DND-41 (cell line): ENCODE data around the gene GPR15LG.
"Not testable (repeated sequence)": the region's sequence is repeated elsewhere in the genome, so short reads cannot be mapped to it uniquely, and the experiment has no call there.

Experiments
- ATAC-seq: fragments of 200-7000 bp; cut with Tn5 transposase; 3 replicates; pipeline ENCODE4 v1.9.1; 2021; ENCODE audit warnings: low read depth; ENCODE audit not compliant: insufficient read depth
- DNase-seq: peaks from one replicate; pipeline ENCODE4 v3.0.0-alpha.2; 2020
- H2AFZ ChIP-seq: 2 replicates; pipeline ENCODE4 v1.6.0; 2012; ENCODE audit warnings: low read depth, low read length
- H3K27ac ChIP-seq: 2 replicates; pipeline ENCODE4 v1.5.1; 2012; ENCODE audit warnings: low read length, inconsistent platforms
- H3K27me3 ChIP-seq: fragments of 200-600 bp; sonication (generic); 2 replicates; pipeline ENCODE4 v1.6.0; 2012; ENCODE audit warnings: low read length, mild to moderate bottlenecking, inconsistent platforms; ENCODE audit not compliant: insufficient read depth, poor library complexity
- H3K36me3 ChIP-seq: 2 replicates; pipeline ENCODE4 v1.5.1; 2012; ENCODE audit warnings: low read length, inconsistent platforms; ENCODE audit not compliant: insufficient read depth
- H3K4me1 ChIP-seq: 2 replicates; pipeline ENCODE4 v1.5.1; 2012; ENCODE audit warnings: mild to moderate bottlenecking, low read length; ENCODE audit not compliant: insufficient read depth
- H3K4me2 ChIP-seq: 2 replicates; pipeline ENCODE4 v1.6.0; 2012; ENCODE audit warnings: mild to moderate bottlenecking, moderate library complexity, low read length, inconsistent platforms; ENCODE audit not compliant: insufficient read depth
- H3K4me3 ChIP-seq, 2 experiments: fragments of 200-600 bp in 1 of 2; shearing (Covaris generic) in 1 of 2; 2 replicates each; pipeline ENCODE4 v1.5.1; 2012 to 2016; ENCODE audit warnings: inconsistent platforms in 2 of 2, low read length in 2 of 2, mild to moderate bottlenecking in 2 of 2, low read depth in 1 of 2, moderate library complexity in 1 of 2
- H3K79me2 ChIP-seq: 2 replicates; pipeline ENCODE4 v1.6.0; 2012; ENCODE audit warnings: low read length, inconsistent platforms; ENCODE audit not compliant: insufficient read depth
- H3K9ac ChIP-seq: 2 replicates; pipeline ENCODE4 v1.6.0; 2012; ENCODE audit warnings: low read depth, mild to moderate bottlenecking, inconsistent platforms, low read length, moderate library complexity
- H3K9me3 ChIP-seq: 2 replicates; pipeline ENCODE4 v1.5.1; 2012; ENCODE audit warnings: low read length, moderate library complexity, mild to moderate bottlenecking, inconsistent platforms; ENCODE audit not compliant: insufficient read depth, severe bottlenecking
- H4K20me1 ChIP-seq: 2 replicates; pipeline ENCODE4 v1.6.0; 2012; ENCODE audit warnings: low read length; ENCODE audit not compliant: insufficient read depth
- CTCF ChIP-seq: IDR thresholded peaks from 2 replicates; pipeline ENCODE4 v1.5.1; 2012; ENCODE audit warnings: borderline replicate concordance, low read length, moderate library complexity, mild to moderate bottlenecking; ENCODE audit not compliant: poor library complexity, severe bottlenecking; ENCODE audit errors: extremely low read depth
- EZH2 ChIP-seq: IDR thresholded peaks from 3 replicates; pipeline ENCODE4 v1.6.1; 2012; ENCODE audit warnings: borderline replicate concordance, low read depth, mild to moderate bottlenecking, moderate library complexity, low read length, inconsistent platforms; ENCODE audit not compliant: severe bottlenecking

Gene GPR15LG

DNA sequence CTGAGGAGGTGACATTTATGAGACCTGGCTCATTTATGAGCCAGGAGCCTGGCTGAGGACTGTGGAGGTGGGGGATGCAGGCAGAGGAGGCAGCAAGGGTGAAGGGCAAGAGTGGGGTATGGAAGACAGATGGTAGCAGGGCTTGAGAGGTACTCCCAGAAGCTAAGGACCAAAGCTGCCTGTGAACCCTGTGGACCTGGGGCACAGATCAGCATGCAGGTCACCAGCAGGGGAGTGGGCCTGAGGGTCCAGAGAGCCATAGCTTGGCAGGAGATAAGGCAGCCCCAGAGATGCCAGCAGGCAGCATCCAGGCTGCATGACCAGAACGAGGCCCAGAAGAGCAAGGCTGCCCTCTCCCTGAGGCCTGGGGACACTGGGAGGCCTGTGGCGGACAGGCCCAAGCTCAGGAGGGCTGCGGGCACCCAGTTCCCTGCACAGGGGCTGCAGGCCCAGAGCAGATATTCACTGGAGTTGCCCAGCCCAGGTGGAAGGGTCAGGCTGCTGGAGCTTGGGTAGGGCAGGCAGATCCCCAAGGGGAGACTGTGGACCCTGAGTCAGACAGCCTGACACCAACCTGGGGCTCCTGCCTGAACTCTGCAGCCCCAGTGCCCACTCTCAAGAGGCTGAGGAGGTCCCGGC, 3.4 kb downstream of the GPR15LG start:
- Histone ChIP-seq H3K9me3 (no peaks in the 10 kb centered on the region), H3K79me2 (no peaks in the 10 kb centered on the region), H3K4me3 (no peak overlapping the region), H3K9ac (no peak overlapping the region), H2AFZ (no peak overlapping the region), H3K4me1 (peaks cover 10% of the 10 kb centered on the region), H3K27ac (no peak overlapping the region), H3K4me2 (no peak overlapping the region), H3K36me3 (no peaks in the 10 kb centered on the region), H3K27me3 (no peaks in the 10 kb centered on the region), H4K20me1 (no peaks in the 10 kb centered on the region)
- no peak for DNase-seq
- no peak for TF ChIP-seq EZH2
- peak; percentile 18; the same call in 1 of the 3 replicates for ATAC-seq

DNA sequence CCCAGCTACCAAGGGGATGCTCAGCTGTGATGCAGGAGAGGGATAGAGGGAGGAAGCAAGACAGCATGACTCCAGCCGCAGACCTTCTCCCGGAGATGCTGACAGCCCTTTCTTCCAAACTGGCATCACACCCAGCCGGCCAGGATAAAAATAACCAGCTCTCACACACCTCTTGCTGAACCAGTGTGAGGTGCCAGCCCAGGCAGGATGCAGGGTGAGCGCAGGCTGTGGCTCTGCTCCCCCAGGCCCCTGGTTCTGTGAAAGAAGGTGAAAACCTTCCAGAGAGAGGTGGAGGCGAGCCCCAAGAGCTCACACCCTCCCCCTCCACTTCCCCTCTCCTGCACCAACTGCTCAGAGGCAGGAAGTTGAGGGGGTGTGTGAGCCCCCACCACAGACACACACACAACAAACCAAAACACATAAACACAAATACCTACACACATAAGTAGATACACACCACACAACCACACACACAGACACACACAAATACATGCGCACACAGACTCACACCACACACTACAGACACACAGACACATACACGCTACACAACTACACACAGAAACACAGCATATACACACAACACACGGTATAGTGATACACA, 4.0 kb downstream of the GPR15LG start:
- no peaks in the 10 kb centered on the region for H3K27me3 ChIP-seq
- no peak overlapping the region for H2AFZ ChIP-seq
- no peak overlapping the region for H3K4me2 ChIP-seq
- H3K9me3 ChIP-seq = no peaks in the 10 kb centered on the region
- peaks cover 10% of the 10 kb centered on the region for H3K4me1 ChIP-seq
- no peaks in the 10 kb centered on the region for H3K36me3 ChIP-seq
- no peak overlapping the region for H3K9ac ChIP-seq
- no peaks in the 10 kb centered on the region for H4K20me1 ChIP-seq
- ATAC-seq = peak; percentile 86
- peak; percentile 52 for DNase-seq
- no peak overlapping the region for H3K4me3 ChIP-seq
- no peak for TF ChIP-seq CTCF
- no peak for TF ChIP-seq EZH2
- no peak overlapping the region for H3K27ac ChIP-seq
- no peaks in the 10 kb centered on the region for H3K79me2 ChIP-seq

DNA sequence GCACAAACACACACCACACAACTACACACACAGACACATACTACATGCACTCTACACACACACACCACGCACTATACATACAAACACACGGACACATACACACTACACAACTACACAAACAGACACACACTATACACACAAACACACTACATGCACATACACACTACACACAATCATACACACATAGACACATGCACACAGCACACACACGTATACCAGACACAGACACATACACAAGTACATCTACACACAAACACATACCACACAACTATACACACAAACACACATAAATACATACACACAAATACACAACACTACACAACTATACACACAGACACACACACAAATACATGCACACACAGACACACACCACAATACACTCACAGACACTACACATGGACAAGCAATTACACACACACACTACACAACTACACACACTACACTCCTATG, 4.6 kb downstream of the GPR15LG start:
- H3K27ac ChIP-seq = no peak overlapping the region
- no peaks in the 10 kb centered on the region for H3K36me3 ChIP-seq
- no peak overlapping the region for H3K4me3 ChIP-seq
- H3K27me3 ChIP-seq = no peaks in the 10 kb centered on the region
- no peaks in the 10 kb centered on the region for H4K20me1 ChIP-seq
- ATAC-seq (no peak), DNase-seq (no peak)
- no peak overlapping the region for H3K9ac ChIP-seq
- H3K4me2 ChIP-seq = no peak overlapping the region
- TF ChIP-seq EZH2 (no peak), CTCF (no peak)
- H3K79me2 ChIP-seq = no peaks in the 10 kb centered on the region
- H2AFZ ChIP-seq = no peak overlapping the region
- no peaks in the 10 kb centered on the region for H3K9me3 ChIP-seq
- H3K4me1 ChIP-seq = peaks cover 10% of the 10 kb centered on the region

GRCh38 chr10:84179059-84179710, 5.6 kb downstream of the GPR15LG start:
- no peak overlapping the region for H3K9ac ChIP-seq
- DNase-seq (no peak), ATAC-seq (no peak)
- peaks cover 10% of the 10 kb centered on the region for H3K4me1 ChIP-seq
- H3K79me2 ChIP-seq = no peaks in the 10 kb centered on the region
- no peaks in the 10 kb centered on the region for H3K27me3 ChIP-seq
- no peak overlapping the region for H3K27ac ChIP-seq
- H3K9me3 ChIP-seq = no peaks in the 10 kb centered on the region
- TF ChIP-seq CTCF = no peak
- TF ChIP-seq EZH2 = no peak
- no peak overlapping the region for H3K4me3 ChIP-seq
- no peak overlapping the region for H3K4me2 ChIP-seq
- H3K36me3 ChIP-seq = no peaks in the 10 kb centered on the region
- no peaks in the 10 kb centered on the region for H4K20me1 ChIP-seq
- H2AFZ ChIP-seq = no peak overlapping the region

GRCh38 chr10:84180386-84180785, 6.8 kb downstream of the GPR15LG start:
- not testable (repeated sequence) for H3K4me1 ChIP-seq, H4K20me1 ChIP-seq, ATAC-seq, H3K4me3 ChIP-seq, H3K9me3 ChIP-seq, H3K36me3 ChIP-seq, H3K79me2 ChIP-seq, H2AFZ ChIP-seq, DNase-seq, H3K27ac ChIP-seq, H3K27me3 ChIP-seq, H3K9ac ChIP-seq, H3K4me2 ChIP-seq
